Testis (tissue), 3 donors: ENCODE measurements around the gene CYP2C19. TPM values are rescaled to one million over a fixed set of nuclear protein-coding genes. Genes with fewer than 3 reads are reported as not detected.
"Not testable (repeated sequence)": the region's sequence is repeated elsewhere in the genome, so short reads cannot be mapped to it uniquely, and the experiment has no call there.

Experiments used
- DNase-seq: peaks from one replicate; pipeline ENCODE4 v3.0.0-alpha.2; 2019
- H3K27ac ChIP-seq, 2 donors: fragments of 200-600 bp; sonication (generic); one replicate each; pipeline ENCODE4 v1.5.1; 2019
- H3K27me3 ChIP-seq: fragments of 200-600 bp; sonication (generic); one replicate; pipeline ENCODE4 v1.5.1; 2019
- H3K36me3 ChIP-seq: fragments of 200-600 bp; sonication (generic); one replicate; pipeline ENCODE4 v1.5.1; 2017; ENCODE audit warnings: low read depth; ENCODE audit errors: missing control alignments
- H3K4me1 ChIP-seq: fragments of 200-600 bp; sonication (generic); one replicate; pipeline ENCODE4 v1.5.1; 2019
- H3K4me3 ChIP-seq, 2 donors: fragments of 200-600 bp; sonication (generic); one replicate each; pipeline ENCODE4 v1.5.1; 2017 to 2019
- H3K9me3 ChIP-seq: fragments of 200-600 bp; sonication (generic); one replicate; pipeline ENCODE4 v1.5.1; 2017
- POLR2A ChIP-seq: fragments of 450-650 bp; IDR thresholded peaks from one replicate; pipeline ENCODE4 v1.6.1; 2017; ENCODE audit warnings: antibody characterized with exemption, mild to moderate bottlenecking, moderate library complexity
- whole genome bisulfite sequencing, 2 donors: methylation state at CpG; one replicate each; pipeline ENCODE4 v1.1.5; 2018; 5-methylcytosine and 5-hydroxymethylcytosine counted together
- intact Hi-C: fragments of 100-400 bp; cut with DNase I; formaldehyde crosslinking; loops from one replicate; pipeline ENCODE4 v1.15.1; 2023; ENCODE audit warnings: low total_unique reads
- polyA plus RNA-seq: library from polyadenylated mRNA; stranded (reverse); fragments of 350-450 nt; fragmentation: Illumina TruSeq; extraction: RNeasy Lipid Tissue Mini Kit (QIAGEN cat#74804); gene quantifications from one replicate; pipeline ENCODE4 v1.2.3, GENCODE V29; 2014; ENCODE audit warnings: low read depth, low replicate concordance; ENCODE audit not compliant: insufficient read depth
- total RNA-seq, 2 donors: library from RNA; depleted of rRNA; stranded (reverse); fragments of >200 nt; gene quantifications; one replicate each; pipeline ENCODE4 v1.2.3, GENCODE V29; 2016
- TF ChIP-seq, protein P1 (sequence below), 3 experiments: fragments of 450-650 bp in 2 of 3; fragments of 200-600 bp in 1 of 3; sonication (generic) in 1 of 3; IDR thresholded peaks; one replicate each; pipeline ENCODE4 v1.5.1; 2016 to 2019; ENCODE audit warnings: antibody characterized with exemption in 3 of 3, mild to moderate bottlenecking in 2 of 3, moderate library complexity in 1 of 3

The CYP2C19 gene
- total and polyA plus RNA-seq, 3 donors from 2014 or later, result 0.24 TPM; not detected in 2

DNA sequence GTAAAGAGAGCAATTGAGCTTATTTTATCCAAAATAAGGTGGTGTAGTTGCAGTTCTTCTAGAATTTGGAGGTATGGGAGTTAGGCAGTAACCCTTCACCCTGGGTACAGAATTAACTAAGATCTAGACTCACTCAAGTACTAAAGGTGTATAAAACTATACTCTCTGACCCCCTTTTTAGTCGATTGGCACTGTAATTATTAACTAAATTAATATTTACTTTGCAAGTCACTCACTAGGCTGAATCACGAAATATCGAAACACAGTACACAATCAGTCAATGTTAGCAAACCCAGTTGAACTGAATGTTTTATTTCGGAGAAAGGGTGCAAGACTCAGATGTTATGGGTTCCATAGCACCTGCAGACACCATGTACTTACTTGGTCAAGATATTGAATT lies 14.6 kb upstream of the CYP2C19 start:
- TF ChIP-seq POLR2A, result no peak
- TF ChIP-seq, protein P1, sequence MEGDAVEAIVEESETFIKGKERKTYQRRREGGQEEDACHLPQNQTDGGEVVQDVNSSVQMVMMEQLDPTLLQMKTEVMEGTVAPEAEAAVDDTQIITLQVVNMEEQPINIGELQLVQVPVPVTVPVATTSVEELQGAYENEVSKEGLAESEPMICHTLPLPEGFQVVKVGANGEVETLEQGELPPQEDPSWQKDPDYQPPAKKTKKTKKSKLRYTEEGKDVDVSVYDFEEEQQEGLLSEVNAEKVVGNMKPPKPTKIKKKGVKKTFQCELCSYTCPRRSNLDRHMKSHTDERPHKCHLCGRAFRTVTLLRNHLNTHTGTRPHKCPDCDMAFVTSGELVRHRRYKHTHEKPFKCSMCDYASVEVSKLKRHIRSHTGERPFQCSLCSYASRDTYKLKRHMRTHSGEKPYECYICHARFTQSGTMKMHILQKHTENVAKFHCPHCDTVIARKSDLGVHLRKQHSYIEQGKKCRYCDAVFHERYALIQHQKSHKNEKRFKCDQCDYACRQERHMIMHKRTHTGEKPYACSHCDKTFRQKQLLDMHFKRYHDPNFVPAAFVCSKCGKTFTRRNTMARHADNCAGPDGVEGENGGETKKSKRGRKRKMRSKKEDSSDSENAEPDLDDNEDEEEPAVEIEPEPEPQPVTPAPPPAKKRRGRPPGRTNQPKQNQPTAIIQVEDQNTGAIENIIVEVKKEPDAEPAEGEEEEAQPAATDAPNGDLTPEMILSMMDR (IDR thresholded peaks at IDR 0.05), result no peak
- no peaks in the 10 kb centered on the region for H3K4me1 ChIP-seq
- no peak overlapping the region for H3K4me3 ChIP-seq
- H3K27ac ChIP-seq, result no peak overlapping the region
- intact Hi-C loops, result no loop called here
- 75 to 79% methylated on average over 4 of the region's 4 CpGs for WGBS, 2 donors
- H3K36me3 ChIP-seq, result no peaks in the 10 kb centered on the region
- no peaks in the 10 kb centered on the region for H3K9me3 ChIP-seq
- H3K27me3 ChIP-seq, result no peaks in the 10 kb centered on the region
- DNase-seq, result no peak

- WGBS, 2 donors, result 63 to 81% methylated on average over 2 of the region's 2 CpGs
- Histone ChIP-seq H3K27me3 (no peaks in the 10 kb centered on the region), H3K36me3 (no peaks in the 10 kb centered on the region), H3K4me1 (no peaks in the 10 kb centered on the region), H3K27ac (no peak overlapping the region), H3K9me3 (no peaks in the 10 kb centered on the region), H3K4me3 (no peak overlapping the region)
- DNase-seq, result no peak
- TF ChIP-seq, protein P1 (IDR thresholded peaks at IDR 0.05), result no peak
- TF ChIP-seq POLR2A, result no peak
- intact Hi-C loops, result no loop called here
Measured at GRCh38 chr10:94757916-94758315, 4.6 kb upstream of the CYP2C19 start.

GRCh38 chr10:94760586-94761178 lies 1.8 kb upstream of the CYP2C19 start:
- Histone ChIP-seq H3K27me3 (no peaks in the 10 kb centered on the region), H3K36me3 (no peaks in the 10 kb centered on the region), H3K27ac (no peak overlapping the region), H3K9me3 (no peaks in the 10 kb centered on the region), H3K4me3 (no peak overlapping the region), H3K4me1 (no peaks in the 10 kb centered on the region)
- intact Hi-C loops, result no loop called here
- TF ChIP-seq, protein P1 (IDR thresholded peaks at IDR 0.05), result no peak
- TF ChIP-seq POLR2A, result no peak
- WGBS, 2 donors, result 54 to 56% methylated on average over 2 of the region's 2 CpGs
- DNase-seq, result no peak

DNA sequence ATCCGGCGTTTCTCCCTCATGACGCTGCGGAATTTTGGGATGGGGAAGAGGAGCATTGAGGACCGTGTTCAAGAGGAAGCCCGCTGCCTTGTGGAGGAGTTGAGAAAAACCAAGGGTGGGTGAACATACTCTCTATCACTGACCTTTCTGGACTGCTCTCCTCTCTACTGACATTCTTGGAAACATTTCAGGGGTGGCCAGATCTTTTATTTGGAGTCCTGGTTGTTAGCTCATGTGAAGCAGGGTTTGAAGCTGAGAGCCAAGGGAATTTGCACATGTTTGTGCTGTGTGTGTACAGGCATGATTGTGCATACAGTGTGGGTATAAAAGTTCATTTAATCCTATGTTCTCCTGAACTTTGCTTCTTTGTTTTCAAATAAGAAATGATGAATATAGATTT lies 12.9 kb downstream of the CYP2C19 start:
- H3K4me3 ChIP-seq, H3K9me3 ChIP-seq, H3K36me3 ChIP-seq, DNase-seq, H3K27ac ChIP-seq, H3K4me1 ChIP-seq, intact Hi-C loops, H3K27me3 ChIP-seq: not testable (repeated sequence)
- WGBS, 2 donors, result 67 to 88% methylated on average over 6 of the region's 6 CpGs

GRCh38 chr10:94777886-94778458 lies 15.5 kb downstream of the CYP2C19 start:
- intact Hi-C loops, result no loop called here
- no peaks in the 10 kb centered on the region for H3K27me3 ChIP-seq
- DNase-seq, result no peak
- 46% methylated on average over 5 of the region's 5 CpGs for WGBS, 2 donors
- H3K36me3 ChIP-seq, result no peaks in the 10 kb centered on the region
- no peak overlapping the region for H3K27ac ChIP-seq
- H3K4me1 ChIP-seq, result no peaks in the 10 kb centered on the region
- no peak for TF ChIP-seq POLR2A
- no peaks in the 10 kb centered on the region for H3K9me3 ChIP-seq
- no peak overlapping the region for H3K4me3 ChIP-seq

GRCh38 chr10:94780844-94781243 lies 18.4 kb downstream of the CYP2C19 start:
- Histone ChIP-seq H3K27me3 (no peaks in the 10 kb centered on the region), H3K4me1 (no peaks in the 10 kb centered on the region), H3K9me3 (no peaks in the 10 kb centered on the region), H3K36me3 (no peaks in the 10 kb centered on the region), H3K27ac (no peak overlapping the region), H3K4me3 (no peak overlapping the region)
- intact Hi-C loops, result no loop called here
- TF ChIP-seq, protein P1 (IDR thresholded peaks at IDR 0.05), result no peak
- TF ChIP-seq POLR2A, result no peak
- WGBS, 2 donors, result 52 to 55% methylated on average over 1 of the region's 1 CpG
- DNase-seq, result no peak
